Measurements from ENCODE around the gene TM9SF3. TPM values are rescaled to one million over a fixed set of nuclear protein-coding genes. Genes with fewer than 3 reads are reported as not detected.

TM9SF3 gene
- total RNA-seq, 1 experiment from 2014 or later, result 79.3 TPM

DNA sequence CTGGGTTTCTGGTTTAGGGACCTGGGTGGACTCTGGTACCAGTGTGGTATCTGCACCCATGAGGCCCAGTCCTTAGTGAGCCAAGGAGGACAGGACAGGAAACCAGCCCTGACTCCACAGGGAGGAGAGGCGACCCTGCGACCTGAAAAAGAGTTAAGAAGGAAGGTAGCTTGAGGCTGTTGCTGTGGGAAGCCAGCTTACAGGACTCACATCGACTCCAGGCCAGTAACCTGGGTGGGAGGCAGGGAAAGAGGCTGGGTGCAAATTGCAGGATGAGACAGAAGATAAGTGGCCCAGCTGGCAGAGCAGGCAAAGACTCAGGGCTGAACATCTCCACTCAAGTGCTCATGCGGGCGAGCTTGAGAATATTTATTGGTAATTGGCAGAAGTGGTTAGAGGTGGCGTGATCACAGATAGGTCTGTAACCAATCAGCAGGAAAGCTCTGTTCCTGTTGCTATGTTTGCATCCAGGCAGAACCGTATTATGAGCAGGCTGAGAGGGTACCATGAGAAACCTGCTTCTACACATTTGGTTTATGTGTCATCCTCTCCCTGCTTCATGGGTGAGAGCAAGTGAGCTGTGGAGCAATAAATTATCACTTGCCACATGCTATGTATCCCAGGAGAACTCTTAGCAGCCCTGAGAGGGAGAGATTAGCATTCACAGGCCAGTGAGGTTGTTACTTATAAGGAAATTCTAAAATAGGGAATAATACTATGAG, 84.1 kb downstream of the TM9SF3 start (continued):
- TF ChIP-seq CTCF (IDR thresholded peaks at IDR 0.05 in 2 of 3, conservative IDR thresholded peaks at IDR 0.05 in 1 of 3; ENCODE audit: borderline replicate concordance in 1 of 3, insufficient read depth in 1 of 3, low read depth in 2 of 3, low read length in 2 of 3) (no peak), EGR1 (IDR thresholded peaks at IDR 0.05; ENCODE audit: low read depth) (no peak)
- TF ChIP-seq, protein P1, sequence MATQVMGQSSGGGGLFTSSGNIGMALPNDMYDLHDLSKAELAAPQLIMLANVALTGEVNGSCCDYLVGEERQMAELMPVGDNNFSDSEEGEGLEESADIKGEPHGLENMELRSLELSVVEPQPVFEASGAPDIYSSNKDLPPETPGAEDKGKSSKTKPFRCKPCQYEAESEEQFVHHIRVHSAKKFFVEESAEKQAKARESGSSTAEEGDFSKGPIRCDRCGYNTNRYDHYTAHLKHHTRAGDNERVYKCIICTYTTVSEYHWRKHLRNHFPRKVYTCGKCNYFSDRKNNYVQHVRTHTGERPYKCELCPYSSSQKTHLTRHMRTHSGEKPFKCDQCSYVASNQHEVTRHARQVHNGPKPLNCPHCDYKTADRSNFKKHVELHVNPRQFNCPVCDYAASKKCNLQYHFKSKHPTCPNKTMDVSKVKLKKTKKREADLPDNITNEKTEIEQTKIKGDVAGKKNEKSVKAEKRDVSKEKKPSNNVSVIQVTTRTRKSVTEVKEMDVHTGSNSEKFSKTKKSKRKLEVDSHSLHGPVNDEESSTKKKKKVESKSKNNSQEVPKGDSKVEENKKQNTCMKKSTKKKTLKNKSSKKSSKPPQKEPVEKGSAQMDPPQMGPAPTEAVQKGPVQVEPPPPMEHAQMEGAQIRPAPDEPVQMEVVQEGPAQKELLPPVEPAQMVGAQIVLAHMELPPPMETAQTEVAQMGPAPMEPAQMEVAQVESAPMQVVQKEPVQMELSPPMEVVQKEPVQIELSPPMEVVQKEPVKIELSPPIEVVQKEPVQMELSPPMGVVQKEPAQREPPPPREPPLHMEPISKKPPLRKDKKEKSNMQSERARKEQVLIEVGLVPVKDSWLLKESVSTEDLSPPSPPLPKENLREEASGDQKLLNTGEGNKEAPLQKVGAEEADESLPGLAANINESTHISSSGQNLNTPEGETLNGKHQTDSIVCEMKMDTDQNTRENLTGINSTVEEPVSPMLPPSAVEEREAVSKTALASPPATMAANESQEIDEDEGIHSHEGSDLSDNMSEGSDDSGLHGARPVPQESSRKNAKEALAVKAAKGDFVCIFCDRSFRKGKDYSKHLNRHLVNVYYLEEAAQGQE (IDR thresholded peaks at IDR 0.05; ENCODE audit: low read depth), result no peak

DNA sequence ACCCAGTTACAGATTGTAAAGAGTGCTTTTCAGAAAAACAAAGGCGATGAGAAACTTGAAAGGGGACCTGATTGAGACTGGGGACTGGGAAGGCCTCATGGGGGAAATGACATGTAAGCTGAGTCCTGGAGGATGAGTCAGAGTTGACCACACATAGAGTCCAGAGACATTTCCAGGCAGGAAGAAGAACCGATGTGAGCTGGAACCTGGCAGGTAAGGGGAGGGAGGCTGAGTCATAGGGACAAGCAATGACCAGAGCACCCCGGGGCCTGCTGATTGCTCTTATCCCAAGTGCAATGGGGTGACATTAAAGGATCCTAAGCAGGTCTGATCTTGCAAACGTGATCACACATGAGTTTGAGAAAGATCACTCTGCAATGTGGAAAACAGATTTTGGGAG, 84.8 kb downstream of the TM9SF3 start:
- RAD21 ChIA-PET (ENCODE audit: low non-redundant PET in 1 of 2, low total read pairs in 2 of 2, uncharacterized antibody in 2 of 2, unreplicated experiment in 2 of 2), result no interaction called here
- peak overlapping the region; percentile 48 for H3K4me2 ChIP-seq (ENCODE audit: low read length)
- TF ChIP-seq CBX3 (IDR thresholded peaks at IDR 0.05; ENCODE audit: low read depth) (peak; percentile 79; the same call in 1 of the 2 replicates), MAX (IDR thresholded peaks at IDR 0.05) (no peak; the same call in 1 of the 2 replicates), RAD21 (IDR thresholded peaks at IDR 0.05; ENCODE audit: low read depth) (no peak), JUND (IDR thresholded peaks at IDR 0.05) (peak; percentile 94), ZNF274 (IDR thresholded peaks at IDR 0.05; ENCODE audit: low read depth, low read length) (no peak), YY1 (IDR thresholded peaks at IDR 0.05; ENCODE audit: extremely low read depth, insufficient replicate concordance, low read depth, low read length) (no peak), POLR2AphosphoS5 (IDR thresholded peaks at IDR 0.05; ENCODE audit: low read depth, low read length) (no peak), CTCF (IDR thresholded peaks at IDR 0.05 in 2 of 3, conservative IDR thresholded peaks at IDR 0.05 in 1 of 3; ENCODE audit: borderline replicate concordance in 1 of 3, insufficient read depth in 1 of 3, low read depth in 2 of 3, low read length in 2 of 3) (no peak), ELF1 (IDR thresholded peaks at IDR 0.05; ENCODE audit: borderline replicate concordance, low read depth) (no peak)
- TF ChIP-seq, protein P2, sequence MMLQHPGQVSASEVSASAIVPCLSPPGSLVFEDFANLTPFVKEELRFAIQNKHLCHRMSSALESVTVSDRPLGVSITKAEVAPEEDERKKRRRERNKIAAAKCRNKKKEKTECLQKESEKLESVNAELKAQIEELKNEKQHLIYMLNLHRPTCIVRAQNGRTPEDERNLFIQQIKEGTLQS (IDR thresholded peaks at IDR 0.05), result no peak

More for the DNA sequence above, 84.8 kb downstream of the TM9SF3 start:
- H3K9ac ChIP-seq (ENCODE audit: low read length), result no peak overlapping the region
- H3K36me3 ChIP-seq (ENCODE audit: control insufficient read depth in 1 of 2, insufficient read depth in 2 of 2, low read length in 2 of 2), result no peaks in the 10 kb centered on the region
- peak; percentile 79 for DNase-seq (ENCODE audit: low read depth, low spot score)
- H3K4me1 ChIP-seq (ENCODE audit: control insufficient read depth in 1 of 2, insufficient read depth in 2 of 2, low read length in 2 of 2), result peaks cover 8 to 28% of the 10 kb centered on the region in 2 experiments
- H3K27me3 ChIP-seq (ENCODE audit: insufficient read depth, low read length), result no peaks in the 10 kb centered on the region
- intact Hi-C loops (cut with micrococcal nuclease), result no loop called here
- ChIA-PET POLR2A (interaction anchor here (1.0 to 1.7 kb wide), 4 partner anchors 9 to 43 kb away, joined by 3 to 12 read pairs (median 4); no protein-coding TSS in a partner anchor), CTCF (interaction anchor here (1.0 to 2.4 kb wide), 4 partner anchors 9 to 131 kb away, joined by 3 to 28 read pairs (median 8); partner anchors contain the start of gene TLL2)
- no peaks in the 10 kb centered on the region for H3K9me2 ChIP-seq (ENCODE audit: insufficient read depth)
- H4K20me1 ChIP-seq (ENCODE audit: insufficient read depth), result no peaks in the 10 kb centered on the region
- H3K27ac ChIP-seq (ENCODE audit: low read depth, low read length), result peak overlapping the region; percentile 4; the same call in 1 of the 2 replicates
- no TSS peak for BruUV-seq (replicated peaks)
- H2AFZ ChIP-seq (ENCODE audit: low read depth, low read length, poor library complexity, severe bottlenecking), result peak overlapping the region; percentile 19
- H3K4me3 ChIP-seq (replicated peaks in 1 of 2; ENCODE audit: low read depth in 1 of 2, low read length in 2 of 2), result no peak overlapping the region
- H3K79me2 ChIP-seq (ENCODE audit: insufficient read depth, low read length), result no peaks in the 10 kb centered on the region
- H3K9me3 ChIP-seq (ENCODE audit: control insufficient read depth in 1 of 2, insufficient read depth in 1 of 2, low read depth in 1 of 2, low read length in 2 of 2), result no peaks in the 10 kb centered on the region
- ATAC-seq, result peak; percentile 96

Data from HCT116 (cell line).